Natural killer cell (primary cell): ENCODE measurements around the gene CAMTA1. TPM values are rescaled to one million over a fixed set of nuclear protein-coding genes. Genes with fewer than 3 reads are reported as not detected.

Experiments used
- ATAC-seq, 3 donors: fragments of 150-1000 bp in 2 of 3; fragments of 200-7000 bp in 1 of 3; cut with Tn5 transposase; 1 replicate in 1 of 3; 2 replicates in 2 of 3; pipeline ENCODE4 v1.10.0; 2021; ENCODE audit warnings: mild to moderate bottlenecking in 2 of 3, moderate library complexity in 2 of 3
- DNase-seq, 2 donors: peaks; one replicate each; pipeline versions ENCODE4 v3.0.0 to v3.0.0-alpha.2; 2013 to 2021; ENCODE audit warnings: mixed read lengths in 1 of 2
- H3K27ac ChIP-seq: one replicate; pipeline ENCODE4 v1.5.1; 2013; ENCODE audit warnings: mild to moderate bottlenecking, low read length
- H3K27me3 ChIP-seq: one replicate; pipeline ENCODE4 v1.6.1; 2013; ENCODE audit warnings: low read length; ENCODE audit not compliant: control insufficient read depth, insufficient read depth
- H3K36me3 ChIP-seq: one replicate; pipeline ENCODE4 v1.6.1; 2013; ENCODE audit warnings: low read length; ENCODE audit not compliant: control insufficient read depth, insufficient read depth
- H3K4me1 ChIP-seq: one replicate; pipeline ENCODE4 v1.6.1; 2013; ENCODE audit warnings: low read length; ENCODE audit not compliant: control insufficient read depth, insufficient read depth
- H3K4me3 ChIP-seq: one replicate; pipeline ENCODE4 v1.5.1; 2013; ENCODE audit warnings: low read length
- H3K9me3 ChIP-seq: one replicate; pipeline ENCODE4 v1.6.1; 2013; ENCODE audit warnings: low read length; ENCODE audit not compliant: control insufficient read depth, insufficient read depth
- H3K27ac Mint-ChIP-seq, 2 donors: one replicate each; pipeline ENCODE4 v1.8.0; 2022; ENCODE audit warnings: mild to moderate bottlenecking in 2 of 2, mixed read lengths in 2 of 2, moderate library complexity in 1 of 2
- H3K27me3 Mint-ChIP-seq, 2 donors: one replicate each; pipeline ENCODE4 v1.8.0; 2022; ENCODE audit warnings: low read depth in 2 of 2, mixed read lengths in 2 of 2
- H3K36me3 Mint-ChIP-seq: one replicate; pipeline ENCODE4 v1.8.0; 2022; ENCODE audit warnings: mixed read lengths
- H3K4me1 Mint-ChIP-seq, 2 donors: one replicate each; pipeline ENCODE4 v1.8.0; 2022; ENCODE audit warnings: mixed read lengths in 2 of 2
- H3K4me3 Mint-ChIP-seq: one replicate; pipeline ENCODE4 v1.8.0; 2022; ENCODE audit warnings: mild to moderate bottlenecking, moderate library complexity, mixed read lengths
- H3K9me3 Mint-ChIP-seq, 2 donors: one replicate each; pipeline ENCODE4 v1.8.0; 2022; ENCODE audit warnings: mixed read lengths in 2 of 2
- WGBS: methylation state at CpG from one replicate; pipeline ENCODE4 v1.1.7; 2013; ENCODE audit warnings: missing lambda C conversion rate; ENCODE audit not compliant: insufficient coverage; 5-methylcytosine and 5-hydroxymethylcytosine counted together
- intact Hi-C: fragments of 100-400 bp; cut with micrococcal nuclease; formaldehyde crosslinking; loops from one replicate; pipeline ENCODE4 v1.14.2; 2022
- total RNA-seq, 4 donors: library from RNA; stranded (reverse); fragments of 120-200 nt in 1 of 4; gene quantifications; one replicate each; pipeline versions ENCODE4 v1.2.3 to v1.2.4, GENCODE V29; 2013 to 2022
- TF ChIP-seq, protein P1 (sequence below): fragments of 200-600 bp; IDR thresholded peaks from one replicate; pipeline ENCODE4 v1.8.0; 2022; ENCODE audit warnings: antibody characterized with exemption

Gene CAMTA1
- total RNA-seq, 3 donors from 2014 or later (not counting 1 experiment from before 2014, with no cell fraction given) = 40.6 to 53.3 (median 44.9) TPM

DNA sequence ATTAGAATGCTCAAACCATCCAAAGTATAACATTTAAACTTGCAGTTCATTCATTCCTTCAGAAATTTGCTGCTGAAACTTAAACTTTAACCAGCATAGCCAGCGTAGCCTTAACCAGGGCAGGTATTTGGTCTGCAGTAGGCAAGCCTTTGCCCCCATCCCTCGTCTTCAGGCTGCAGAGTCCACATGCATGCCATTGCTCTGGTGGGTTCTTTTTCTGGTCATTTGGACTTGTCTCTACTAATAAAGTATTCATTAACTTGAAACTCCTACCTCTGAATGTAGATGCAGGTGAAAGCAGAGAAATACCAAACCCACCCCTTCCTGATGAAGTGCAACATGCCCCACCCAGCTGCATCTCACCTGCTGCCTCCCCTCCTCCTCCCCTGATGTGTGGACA is 100.2 kb downstream of the CAMTA1 start:
- Mint-ChIP-seq H3K36me3 (no peaks in the 10 kb centered on the region), H3K27ac (no peak overlapping the region), H3K9me3 (no peaks in the 10 kb centered on the region), H3K4me1 (peaks cover 6 to 7% of the 10 kb centered on the region in 2 donors), H3K27me3 (no peaks in the 10 kb centered on the region), H3K4me3 (no peak overlapping the region)
- no peak for ATAC-seq
- TF ChIP-seq, protein P1, sequence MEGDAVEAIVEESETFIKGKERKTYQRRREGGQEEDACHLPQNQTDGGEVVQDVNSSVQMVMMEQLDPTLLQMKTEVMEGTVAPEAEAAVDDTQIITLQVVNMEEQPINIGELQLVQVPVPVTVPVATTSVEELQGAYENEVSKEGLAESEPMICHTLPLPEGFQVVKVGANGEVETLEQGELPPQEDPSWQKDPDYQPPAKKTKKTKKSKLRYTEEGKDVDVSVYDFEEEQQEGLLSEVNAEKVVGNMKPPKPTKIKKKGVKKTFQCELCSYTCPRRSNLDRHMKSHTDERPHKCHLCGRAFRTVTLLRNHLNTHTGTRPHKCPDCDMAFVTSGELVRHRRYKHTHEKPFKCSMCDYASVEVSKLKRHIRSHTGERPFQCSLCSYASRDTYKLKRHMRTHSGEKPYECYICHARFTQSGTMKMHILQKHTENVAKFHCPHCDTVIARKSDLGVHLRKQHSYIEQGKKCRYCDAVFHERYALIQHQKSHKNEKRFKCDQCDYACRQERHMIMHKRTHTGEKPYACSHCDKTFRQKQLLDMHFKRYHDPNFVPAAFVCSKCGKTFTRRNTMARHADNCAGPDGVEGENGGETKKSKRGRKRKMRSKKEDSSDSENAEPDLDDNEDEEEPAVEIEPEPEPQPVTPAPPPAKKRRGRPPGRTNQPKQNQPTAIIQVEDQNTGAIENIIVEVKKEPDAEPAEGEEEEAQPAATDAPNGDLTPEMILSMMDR = no peak
- intact Hi-C loops = no loop called here
- peaks cover 2% of the 10 kb centered on the region for H3K4me1 ChIP-seq
- no peak overlapping the region for H3K4me3 ChIP-seq
- no peaks in the 10 kb centered on the region for H3K27me3 ChIP-seq
- H3K9me3 ChIP-seq = no peaks in the 10 kb centered on the region
- H3K36me3 ChIP-seq = peaks cover 2% of the 10 kb centered on the region
- no peak for DNase-seq
- no peak overlapping the region for H3K27ac ChIP-seq
- WGBS = 94% methylated on average over 2 of the region's 2 CpGs

DNA sequence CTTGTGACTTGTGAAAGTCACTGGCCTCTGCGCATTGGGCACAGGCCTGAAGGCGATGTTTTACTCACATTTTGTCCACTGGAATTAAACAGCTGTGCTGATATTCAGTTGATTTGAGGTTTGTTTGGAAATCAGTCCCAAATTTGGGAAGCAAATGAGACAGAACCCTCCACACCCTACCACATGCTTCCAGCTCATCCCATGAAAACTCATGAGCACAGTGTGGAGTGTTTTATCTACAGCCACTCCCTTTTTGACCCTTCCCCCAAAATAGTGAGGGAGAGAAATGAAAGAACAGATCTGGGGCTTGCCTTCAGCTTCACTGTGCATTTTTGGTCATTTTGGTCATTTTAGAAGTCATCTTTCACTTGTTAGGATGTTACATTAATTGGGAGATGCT is 101.3 kb downstream of the CAMTA1 start:
- intact Hi-C loops = no loop called here
- no peak overlapping the region for H3K4me3 Mint-ChIP-seq

DNA sequence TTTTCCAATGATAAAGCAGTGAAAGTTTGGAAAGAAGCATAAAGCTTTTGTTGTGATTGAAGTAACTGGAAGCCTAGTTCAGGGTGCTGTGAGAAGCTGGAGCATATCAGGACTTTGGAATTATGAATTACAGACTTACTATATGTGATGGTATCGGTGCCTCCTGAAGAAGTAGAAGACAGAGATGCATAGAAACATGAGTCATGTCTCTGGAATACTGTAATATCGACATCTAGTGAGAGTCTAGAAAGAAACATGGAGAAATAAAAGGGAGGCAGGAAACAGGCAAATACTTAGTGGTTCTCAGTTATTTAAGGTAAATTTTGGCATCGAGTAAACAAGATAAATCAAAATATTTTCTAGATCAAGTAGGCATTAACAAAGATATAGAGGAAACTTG is 103.0 kb downstream of the CAMTA1 start:
- no peaks in the 10 kb centered on the region for H3K36me3 Mint-ChIP-seq
- intact Hi-C loops = no loop called here
- H3K4me3 ChIP-seq = no peak overlapping the region

More for the DNA sequence above, 101.3 kb downstream of the CAMTA1 start:
- DNase-seq (no peak), ATAC-seq (no peak)
- peaks cover 0 to under 1% of the 10 kb centered on the region in 2 donors for H3K4me1 Mint-ChIP-seq
- H3K36me3 Mint-ChIP-seq = no peaks in the 10 kb centered on the region
- Histone ChIP-seq H3K27me3 (no peaks in the 10 kb centered on the region), H3K36me3 (peaks cover 2% of the 10 kb centered on the region), H3K9me3 (no peaks in the 10 kb centered on the region), H3K27ac (no peak overlapping the region), H3K4me3 (no peak overlapping the region), H3K4me1 (no peaks in the 10 kb centered on the region)
- no peaks in the 10 kb centered on the region for H3K27me3 Mint-ChIP-seq
- no peak overlapping the region for H3K27ac Mint-ChIP-seq
- TF ChIP-seq, protein P1 = no peak
- H3K9me3 Mint-ChIP-seq = no peaks in the 10 kb centered on the region
- 100% methylated on average over 1 of the region's 2 CpGs for WGBS

DNA sequence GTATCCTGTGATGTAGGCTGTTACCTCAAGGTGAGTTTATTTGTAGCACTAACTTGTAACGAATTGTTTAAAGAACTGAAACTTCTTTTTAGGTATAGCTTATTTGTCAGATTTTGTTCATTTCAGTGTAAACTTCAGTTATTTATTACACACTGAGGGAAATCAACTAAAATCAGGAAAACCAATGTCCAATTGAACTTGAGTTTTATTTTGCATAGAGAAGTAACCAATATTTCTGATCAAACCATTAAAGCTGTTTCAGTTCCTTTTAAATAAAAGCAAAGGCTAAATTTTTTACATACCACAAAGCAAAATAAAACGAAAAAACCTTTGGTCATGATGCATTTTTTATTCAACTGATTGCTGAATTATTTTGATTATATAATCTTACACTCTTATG is 103.6 kb downstream of the CAMTA1 start:
- no peak for ATAC-seq
- H3K27ac Mint-ChIP-seq = no peak overlapping the region
- intact Hi-C loops = no loop called here

More for the DNA sequence above, 103.0 kb downstream of the CAMTA1 start:
- 98% methylated on average over 2 of the region's 3 CpGs for WGBS
- no peak for DNase-seq
- Mint-ChIP-seq H3K27ac (no peak overlapping the region), H3K27me3 (no peaks in the 10 kb centered on the region), H3K4me1 (no peaks in the 10 kb centered on the region), H3K9me3 (no peaks in the 10 kb centered on the region), H3K4me3 (no peak overlapping the region)
- H3K9me3 ChIP-seq = no peaks in the 10 kb centered on the region
- H3K27me3 ChIP-seq = no peaks in the 10 kb centered on the region
- no peak overlapping the region for H3K27ac ChIP-seq
- H3K36me3 ChIP-seq = peaks cover 2% of the 10 kb centered on the region
- TF ChIP-seq, protein P1 = no peak
- H3K4me1 ChIP-seq = no peaks in the 10 kb centered on the region
- no peak for ATAC-seq

More for the DNA sequence above, 103.6 kb downstream of the CAMTA1 start:
- no peak overlapping the region for H3K4me3 ChIP-seq
- H3K9me3 Mint-ChIP-seq = no peaks in the 10 kb centered on the region
- TF ChIP-seq, protein P1 = no peak
- no peaks in the 10 kb centered on the region for H3K27me3 ChIP-seq
- peaks cover 2% of the 10 kb centered on the region for H3K36me3 ChIP-seq
- no peak overlapping the region for H3K4me3 Mint-ChIP-seq
- H3K36me3 Mint-ChIP-seq = no peaks in the 10 kb centered on the region
- no peak for DNase-seq
- no peaks in the 10 kb centered on the region for H3K9me3 ChIP-seq
- no peaks in the 10 kb centered on the region for H3K27me3 Mint-ChIP-seq
- H3K4me1 Mint-ChIP-seq = no peaks in the 10 kb centered on the region
- H3K4me1 ChIP-seq = no peaks in the 10 kb centered on the region
- no peak overlapping the region for H3K27ac ChIP-seq
- WGBS = 83% methylated on average over 1 of the region's 2 CpGs
